Panc1 (cell line): ENCODE data around the gene TEAD2. TPM values are rescaled to one million over a fixed set of nuclear protein-coding genes. Genes with fewer than 3 reads are reported as not detected.

Source experiments
- ATAC-seq: fragments of 200-7000 bp; cut with Tn5 transposase; 2 replicates; pipeline ENCODE4 v1.9.1; 2020; ENCODE audit warnings: mild to moderate bottlenecking, moderate library complexity
- BruUV-seq: library from RNA; stranded (reverse); fragments of 400-500 nt; replicated peaks from 2 replicates; lab custom pipeline; 2021; lab: Mats Ljungman, UMichigan
- CTCF ChIA-PET: fragments of 300-600 bp; sonication (Branson Sonifier 250); formaldehyde crosslinking; loops from one replicate; lab custom pipeline; 2022; ENCODE audit warnings: antibody characterized with exemption; lab: Charles Lee
- POLR2A ChIA-PET: fragments of 300-600 bp; sonication (Branson Sonifier 250); formaldehyde crosslinking; loops from one replicate; lab custom pipeline; 2022; ENCODE audit warnings: antibody characterized with exemption; lab: Charles Lee
- DNase-seq: peaks from one replicate; pipeline ENCODE4 v3.0.0-alpha.2; 2010; ENCODE audit warnings: low read depth, low spot score
- H3K27ac ChIP-seq: 2 replicates; pipeline ENCODE4 v1.5.1; 2011; ENCODE audit warnings: mild to moderate bottlenecking, low read length, inconsistent platforms
- H3K27me3 ChIP-seq: fragments of 200-500 bp; sonication (Bioruptor generic); 2 replicates; pipeline ENCODE4 v1.6.0; 2014; ENCODE audit warnings: low read length, inconsistent platforms; ENCODE audit not compliant: control insufficient read depth, insufficient read depth
- H3K36me3 ChIP-seq: fragments of 200-500 bp; sonication (Bioruptor generic); 2 replicates; pipeline ENCODE4 v1.5.1; 2014; ENCODE audit warnings: inconsistent platforms, mild to moderate bottlenecking, low read length, moderate library complexity; ENCODE audit not compliant: control insufficient read depth, insufficient read depth
- H3K4me1 ChIP-seq: 2 replicates; pipeline ENCODE4 v1.5.1; 2011; ENCODE audit warnings: inconsistent platforms, mild to moderate bottlenecking, low read length, moderate library complexity; ENCODE audit not compliant: control insufficient read depth, insufficient read depth
- H3K4me3 ChIP-seq, 2 experiments: 2 replicates each; pipeline ENCODE4 v1.5.1; 2011 to 2012; ENCODE audit warnings: low read depth in 2 of 2, low read length in 2 of 2, mild to moderate bottlenecking in 2 of 2, inconsistent platforms in 1 of 2, moderate library complexity in 1 of 2
- H3K9me3 ChIP-seq: fragments of 200-500 bp; sonication (Bioruptor generic); 2 replicates; pipeline ENCODE4 v1.5.1; 2014; ENCODE audit warnings: low read depth, mild to moderate bottlenecking, inconsistent platforms, low read length, moderate library complexity; ENCODE audit not compliant: control insufficient read depth, insufficient read depth
- CTCF ChIP-seq: fragments of 450-650 bp; IDR thresholded peaks from 2 replicates; pipeline ENCODE4 v1.5.1; 2017; ENCODE audit warnings: mild to moderate bottlenecking
- POLR2AphosphoS5 ChIP-seq: IDR thresholded peaks from 2 replicates; pipeline ENCODE4 v1.6.1; 2012; ENCODE audit warnings: mild to moderate bottlenecking, low read depth, low read length, moderate library complexity
- REST ChIP-seq, 2 experiments: IDR thresholded peaks; 2 replicates each; pipeline ENCODE4 v1.6.1; 2011 to 2012; ENCODE audit warnings: low read depth in 2 of 2, control low read depth in 1 of 2, low read length in 1 of 2, mild to moderate bottlenecking in 1 of 2, moderate library complexity in 1 of 2; ENCODE audit not compliant: insufficient read depth in 1 of 2
- SIN3A ChIP-seq: IDR thresholded peaks from 2 replicates; pipeline ENCODE4 v1.6.1; 2012; ENCODE audit warnings: low read depth, mild to moderate bottlenecking, low read length, moderate library complexity, borderline replicate concordance; ENCODE audit not compliant: insufficient read depth
- TCF7L2 ChIP-seq: IDR thresholded peaks from 2 replicates; pipeline ENCODE4 v1.6.1; 2011; ENCODE audit warnings: mild to moderate bottlenecking, low read depth, low read length, inconsistent platforms
- in situ Hi-C: cut with HindIII; loops from 2 replicates; pipeline ENCODE4 v1.10.0; 2016; ENCODE audit warnings: low sequenced_read_pairs, low pct_unique_long_range_greater_than_20kb
- intact Hi-C: fragments of 100-400 bp; cut with micrococcal nuclease; formaldehyde crosslinking; loops from one replicate; pipeline ENCODE4 v1.10.0; 2022; ENCODE audit not compliant: unreplicated experiment
- total RNA-seq: library from RNA; stranded (reverse); gene quantifications from one replicate; pipeline ENCODE4 v1.2.1, GENCODE V29; 2021; ENCODE audit not compliant: unreplicated experiment

Gene TEAD2
- total RNA-seq, 1 experiment from 2014 or later: 31.9 TPM

- CTCF ChIA-PET: no interaction called here
- BruUV-seq: no TSS peak
Observed at GRCh38 chr19:49357186-49357585, 5.0 kb downstream of the TEAD2 start.

GRCh38 chr19:49356382-49356781 lies 5.8 kb downstream of the TEAD2 start:
- Histone ChIP-seq H3K4me3 (no peak overlapping the region), H3K36me3 (peaks cover 3% of the 10 kb centered on the region; the same call in 1 of the 2 replicates), H3K4me1 (no peaks in the 10 kb centered on the region; the same call in 1 of the 2 replicates), H3K27ac (no peak overlapping the region), H3K27me3 (no peaks in the 10 kb centered on the region), H3K9me3 (no peaks in the 10 kb centered on the region)
- CTCF ChIA-PET: no interaction called here
- in situ Hi-C loops: no loop called here
- no peak for TF ChIP-seq POLR2AphosphoS5
- no peak for TF ChIP-seq SIN3A
- no peak for TF ChIP-seq TCF7L2
- TF ChIP-seq REST (IDR thresholded peaks at IDR 0.05; ENCODE audit: insufficient read depth in 1 of 2, low read depth in 2 of 2, low read length in 1 of 2): no peak
- TF ChIP-seq CTCF: no peak
- intact Hi-C loops: no loop called here
- DNase-seq (no peak), ATAC-seq (no peak)
- POLR2A ChIA-PET: no interaction called here
- BruUV-seq: no TSS peak

More at GRCh38 chr19:49357186-49357585, 5.0 kb downstream of the TEAD2 start:
- DNase-seq (no peak), ATAC-seq (no peak)
- POLR2A ChIA-PET: no interaction called here
- Histone ChIP-seq H3K4me3 (no peak overlapping the region), H3K27ac (no peak overlapping the region), H3K27me3 (no peaks in the 10 kb centered on the region), H3K36me3 (peaks cover 3% of the 10 kb centered on the region; the same call in 1 of the 2 replicates), H3K4me1 (no peaks in the 10 kb centered on the region; the same call in 1 of the 2 replicates), H3K9me3 (no peaks in the 10 kb centered on the region)
- intact Hi-C loops (no loop called here), in situ Hi-C loops (no loop called here)
- TF ChIP-seq POLR2AphosphoS5 (no peak), TCF7L2 (no peak), REST (IDR thresholded peaks at IDR 0.05; ENCODE audit: insufficient read depth in 1 of 2, low read depth in 2 of 2, low read length in 1 of 2) (no peak), CTCF (no peak), SIN3A (no peak)
